Suprapubic skin (tissue), 4 donors: ENCODE data around the gene PDE2A. TPM values are rescaled to one million over a fixed set of nuclear protein-coding genes. Genes with fewer than 3 reads are reported as not detected.

Experiments
- DNase-seq, 2 donors: peaks; one replicate each; pipeline ENCODE4 v3.0.0-alpha.2; 2019; ENCODE audit warnings: low spot score in 2 of 2
- H3K27ac ChIP-seq: fragments of 200-600 bp; sonication (generic); one replicate; pipeline ENCODE4 v1.5.1; 2019
- H3K27me3 ChIP-seq: fragments of 200-600 bp; sonication (generic); one replicate; pipeline ENCODE4 v1.5.1; 2019
- H3K36me3 ChIP-seq: fragments of 200-600 bp; sonication (generic); one replicate; pipeline ENCODE4 v1.5.1; 2019
- H3K4me1 ChIP-seq: fragments of 200-600 bp; sonication (generic); one replicate; pipeline ENCODE4 v1.5.1; 2019
- H3K4me3 ChIP-seq: fragments of 200-600 bp; sonication (generic); one replicate; pipeline ENCODE4 v1.5.1; 2019; ENCODE audit warnings: mild to moderate bottlenecking
- H3K9me3 ChIP-seq: fragments of 200-600 bp; sonication (generic); one replicate; pipeline ENCODE4 v1.5.1; 2019
- CTCF ChIP-seq, 2 donors: fragments of 200-600 bp in 1 of 2; fragments of 450-650 bp in 1 of 2; sonication (generic) in 1 of 2; IDR thresholded peaks; one replicate each; pipeline ENCODE4 v1.5.1; 2016 to 2019; ENCODE audit warnings: antibody characterized with exemption in 2 of 2, mild to moderate bottlenecking in 1 of 2, moderate library complexity in 1 of 2
- EP300 ChIP-seq: sonication (generic); formaldehyde crosslinking; IDR thresholded peaks from one replicate; pipeline ENCODE4 v1.6.1; 2017; ENCODE audit warnings: antibody characterized with exemption
- POLR2A ChIP-seq, 2 donors: fragments of 450-650 bp; IDR thresholded peaks; one replicate each; pipeline ENCODE4 v1.6.1; 2017; ENCODE audit warnings: antibody characterized with exemption in 2 of 2, mild to moderate bottlenecking in 2 of 2, moderate library complexity in 2 of 2
- POLR2AphosphoS5 ChIP-seq, 3 donors: sonication (generic); formaldehyde crosslinking; IDR thresholded peaks; one replicate each; pipeline ENCODE4 v1.6.1; 2017; ENCODE audit warnings: antibody characterized with exemption in 3 of 3
- WGBS: methylation state at CpG from one replicate; pipeline ENCODE4 v1.1.5; 2018; 5-methylcytosine and 5-hydroxymethylcytosine counted together
- total RNA-seq, 4 donors: library from RNA; depleted of rRNA; stranded (reverse); fragments of >200 nt; gene quantifications; one replicate each; pipeline ENCODE4 v1.1.0, GENCODE V29; 2016

PDE2A gene
- total RNA-seq, 4 donors from 2014 or later: 5.4 to 49.9 (median 31.2) TPM

GRCh38 chr11:72668629-72669347 lies 5.4 kb downstream of the PDE2A start:
- 47% methylated on average over 7 of the region's 7 CpGs for WGBS
- no peak for DNase-seq
- H3K4me1 ChIP-seq: no peaks in the 10 kb centered on the region
- TF ChIP-seq POLR2AphosphoS5 (IDR thresholded peaks at IDR 0.05): no peak
- no peak for TF ChIP-seq CTCF (IDR thresholded peaks at IDR 0.05)
- TF ChIP-seq POLR2A (IDR thresholded peaks at IDR 0.05): no peak
- TF ChIP-seq EP300: no peak
- no peaks in the 10 kb centered on the region for H3K9me3 ChIP-seq
- no peak overlapping the region for H3K27ac ChIP-seq
- H3K4me3 ChIP-seq: no peak overlapping the region
- peaks cover 43% of the 10 kb centered on the region for H3K27me3 ChIP-seq
- no peaks in the 10 kb centered on the region for H3K36me3 ChIP-seq

- Histone ChIP-seq H3K27ac (no peak overlapping the region), H3K9me3 (no peaks in the 10 kb centered on the region), H3K27me3 (peaks cover 15% of the 10 kb centered on the region), H3K36me3 (no peaks in the 10 kb centered on the region), H3K4me1 (no peaks in the 10 kb centered on the region), H3K4me3 (no peak overlapping the region)
- no peak for DNase-seq
- WGBS: 49% methylated on average over 5 of the region's 6 CpGs
- no peak for TF ChIP-seq POLR2AphosphoS5 (IDR thresholded peaks at IDR 0.05)
- no peak for TF ChIP-seq CTCF (IDR thresholded peaks at IDR 0.05)
- TF ChIP-seq POLR2A (IDR thresholded peaks at IDR 0.05): no peak
- no peak for TF ChIP-seq EP300
Measured at GRCh38 chr11:72665911-72666472, 8.2 kb downstream of the PDE2A start.

- no peaks in the 10 kb centered on the region for H3K9me3 ChIP-seq
- no peak overlapping the region for H3K27ac ChIP-seq
- WGBS: 85% methylated on average over 5 of the region's 5 CpGs
- H3K4me3 ChIP-seq: no peak overlapping the region
- TF ChIP-seq CTCF (IDR thresholded peaks at IDR 0.05) (no peak), POLR2A (IDR thresholded peaks at IDR 0.05) (no peak), POLR2AphosphoS5 (IDR thresholded peaks at IDR 0.05) (no peak), EP300 (no peak)
- H3K27me3 ChIP-seq: peaks cover 8% of the 10 kb centered on the region
- H3K4me1 ChIP-seq: no peaks in the 10 kb centered on the region
- H3K36me3 ChIP-seq: no peaks in the 10 kb centered on the region
- DNase-seq: no peak
Measured at GRCh38 chr11:72662036-72662435, 12.2 kb downstream of the PDE2A start.

GRCh38 chr11:72661486-72661885 lies 12.7 kb downstream of the PDE2A start:
- no peak for DNase-seq
- H3K27ac ChIP-seq: no peak overlapping the region
- peaks cover 8% of the 10 kb centered on the region for H3K27me3 ChIP-seq
- TF ChIP-seq POLR2A (IDR thresholded peaks at IDR 0.05): no peak
- no peak for TF ChIP-seq POLR2AphosphoS5 (IDR thresholded peaks at IDR 0.05)
- TF ChIP-seq EP300: no peak
- no peak for TF ChIP-seq CTCF (IDR thresholded peaks at IDR 0.05)
- H3K9me3 ChIP-seq: no peaks in the 10 kb centered on the region
- H3K4me1 ChIP-seq: no peaks in the 10 kb centered on the region
- H3K4me3 ChIP-seq: no peak overlapping the region
- H3K36me3 ChIP-seq: no peaks in the 10 kb centered on the region
- WGBS: 74% methylated on average over 9 of the region's 9 CpGs

GRCh38 chr11:72658989-72659640 lies 15.1 kb downstream of the PDE2A start:
- H3K9me3 ChIP-seq: no peaks in the 10 kb centered on the region
- WGBS: 59% methylated on average over 9 of the region's 9 CpGs
- H3K27ac ChIP-seq: no peak overlapping the region
- no peak overlapping the region for H3K4me3 ChIP-seq
- DNase-seq: no peak
- no peaks in the 10 kb centered on the region for H3K36me3 ChIP-seq
- TF ChIP-seq CTCF (IDR thresholded peaks at IDR 0.05): no peak
- no peak for TF ChIP-seq EP300
- no peak for TF ChIP-seq POLR2A (IDR thresholded peaks at IDR 0.05)
- no peak for TF ChIP-seq POLR2AphosphoS5 (IDR thresholded peaks at IDR 0.05)
- no peaks in the 10 kb centered on the region for H3K27me3 ChIP-seq
- no peaks in the 10 kb centered on the region for H3K4me1 ChIP-seq
